Amniotic epithelial cell (primary cell): Measurements from ENCODE around the gene TSPOAP1.

Source experiments
- DNase-seq: peaks from one replicate; pipeline ENCODE4 v3.0.0-alpha.2; 2010; ENCODE audit warnings: low read depth

Gene TSPOAP1

GRCh38 chr17:58328195-58329034 is at the start of gene TSPOAP1:
Gene TSPOAP1, minus strand, starts transcription at chr17:58328795. Its CDS starts 875 bp downstream, at chr17:58327920.
- DNase-seq, result no peak

- no peak for DNase-seq
Measured at GRCh38 chr17:58377661-58378060, 49.1 kb upstream of the TSPOAP1 start.

- DNase-seq, result no peak
Measured at GRCh38 chr17:58377093-58377601, 48.6 kb upstream of the TSPOAP1 start.

GRCh38 chr17:58376472-58377000 is 47.9 kb upstream of the TSPOAP1 start:
- DNase-seq, result no peak

- no peak for DNase-seq
Measured at GRCh38 chr17:58375811-58376210, 47.2 kb upstream of the TSPOAP1 start.

GRCh38 chr17:58375256-58375655 is 46.7 kb upstream of the TSPOAP1 start:
- DNase-seq, result no peak

- no peak for DNase-seq
Measured at GRCh38 chr17:58373923-58374322, 45.3 kb upstream of the TSPOAP1 start.

- no peak for DNase-seq
Measured at GRCh38 chr17:58373003-58373402, 44.4 kb upstream of the TSPOAP1 start.

- DNase-seq, result no peak
Measured at GRCh38 chr17:58371300-58371950, 42.8 kb upstream of the TSPOAP1 start.

- no peak for DNase-seq
Measured at GRCh38 chr17:58370716-58371115, 42.1 kb upstream of the TSPOAP1 start.

- DNase-seq, result no peak
Measured at GRCh38 chr17:58370309-58370708, 41.7 kb upstream of the TSPOAP1 start.

GRCh38 chr17:58369214-58370031 is 40.8 kb upstream of the TSPOAP1 start:
- DNase-seq, result no peak

GRCh38 chr17:58368860-58369213 is 40.2 kb upstream of the TSPOAP1 start:
- no peak for DNase-seq

GRCh38 chr17:58367461-58367860 is 38.9 kb upstream of the TSPOAP1 start:
- no peak for DNase-seq

- DNase-seq, result no peak
Measured at GRCh38 chr17:58365980-58366595, 37.5 kb upstream of the TSPOAP1 start.

GRCh38 chr17:58365185-58365979 is 36.8 kb upstream of the TSPOAP1 start:
- DNase-seq, result no peak

GRCh38 chr17:58364270-58364942 is 35.8 kb upstream of the TSPOAP1 start:
- DNase-seq, result peak; percentile 22

- DNase-seq, result no peak
Measured at GRCh38 chr17:58363457-58364185, 35.0 kb upstream of the TSPOAP1 start.

- no peak for DNase-seq
Measured at GRCh38 chr17:58362368-58363014, 33.9 kb upstream of the TSPOAP1 start.
